T-helper 2 cell treated with Interferon-gamma antibody and Interleukin-4, amounts not matched to agents 5 μg/mL and 100 μg/mL, for 36 hours (primary cell): ENCODE results near the gene DNASE1L2.

Experiments used
- DNase-seq: peaks from one replicate; pipeline ENCODE4 v3.0.0; 2021; ENCODE audit warnings: low spot score
- H3K27ac Mint-ChIP-seq: one replicate; pipeline ENCODE4 v1.8.0; 2021; ENCODE audit warnings: mild to moderate bottlenecking, mixed read lengths
- H3K27me3 Mint-ChIP-seq: one replicate; pipeline ENCODE4 v1.8.0; 2021; ENCODE audit warnings: low read depth, mixed read lengths
- H3K36me3 Mint-ChIP-seq: one replicate; pipeline ENCODE4 v1.8.0; 2021; ENCODE audit warnings: low read depth, mixed read lengths
- H3K4me1 Mint-ChIP-seq: one replicate; pipeline ENCODE4 v1.8.0; 2021; ENCODE audit warnings: low read depth, mixed read lengths
- H3K4me3 Mint-ChIP-seq: one replicate; pipeline ENCODE4 v1.8.0; 2022; ENCODE audit warnings: mild to moderate bottlenecking, moderate library complexity, mixed read lengths
- H3K9me3 Mint-ChIP-seq: one replicate; pipeline ENCODE4 v1.8.0; 2021; ENCODE audit warnings: mixed read lengths

The DNASE1L2 gene

DNA sequence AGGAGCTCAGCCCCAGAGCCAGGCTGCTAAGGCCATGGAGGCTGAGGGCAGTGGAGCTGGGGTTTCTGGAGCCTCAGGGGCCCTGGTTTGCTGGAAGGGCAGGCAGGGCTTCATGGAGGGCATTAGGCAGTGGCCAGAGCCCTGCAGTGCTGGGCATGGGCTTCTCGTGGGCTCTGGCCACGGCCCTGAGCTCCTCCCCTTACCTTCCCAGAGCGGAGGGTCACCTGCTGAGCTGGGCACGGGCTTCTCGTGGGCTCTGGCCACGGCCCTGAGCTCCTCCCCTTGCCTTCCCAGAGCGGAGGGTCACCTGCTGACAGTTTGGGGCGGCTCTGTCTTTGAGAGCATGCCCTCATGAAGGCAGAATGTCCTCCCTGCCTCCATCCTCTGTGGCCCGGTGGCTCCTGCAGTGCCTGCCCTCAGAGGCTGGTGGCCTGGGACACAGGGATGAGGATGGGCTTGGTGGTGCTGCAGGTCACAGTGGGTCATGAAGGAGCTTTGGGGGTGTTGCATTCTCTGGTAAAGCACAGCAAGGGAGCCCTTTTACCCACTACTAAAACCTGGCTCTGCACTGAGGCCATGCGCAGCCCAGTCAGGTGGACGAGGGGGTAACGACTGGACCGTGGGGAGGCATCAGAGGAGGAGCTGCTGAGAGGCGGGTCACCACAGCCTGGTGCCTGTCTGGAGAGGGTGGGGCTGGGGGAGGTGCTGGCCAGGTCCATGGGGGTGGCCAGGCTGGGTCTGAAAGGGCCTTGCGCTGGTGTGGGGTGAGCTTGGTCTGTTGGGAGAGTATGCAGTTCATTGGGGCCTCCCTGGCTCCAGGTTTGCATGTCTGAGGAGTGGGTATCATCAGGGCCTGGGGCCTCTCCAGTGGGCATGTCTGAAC lies 34.6 kb downstream of the DNASE1L2 start:
- Mint-ChIP-seq H3K4me3 (no peak overlapping the region), H3K27ac (no peak overlapping the region), H3K27me3 (no peaks in the 10 kb centered on the region), H3K4me1 (peaks cover 14% of the 10 kb centered on the region), H3K9me3 (no peaks in the 10 kb centered on the region), H3K36me3 (peaks cover 13% of the 10 kb centered on the region)
- DNase-seq = no peak

DNA sequence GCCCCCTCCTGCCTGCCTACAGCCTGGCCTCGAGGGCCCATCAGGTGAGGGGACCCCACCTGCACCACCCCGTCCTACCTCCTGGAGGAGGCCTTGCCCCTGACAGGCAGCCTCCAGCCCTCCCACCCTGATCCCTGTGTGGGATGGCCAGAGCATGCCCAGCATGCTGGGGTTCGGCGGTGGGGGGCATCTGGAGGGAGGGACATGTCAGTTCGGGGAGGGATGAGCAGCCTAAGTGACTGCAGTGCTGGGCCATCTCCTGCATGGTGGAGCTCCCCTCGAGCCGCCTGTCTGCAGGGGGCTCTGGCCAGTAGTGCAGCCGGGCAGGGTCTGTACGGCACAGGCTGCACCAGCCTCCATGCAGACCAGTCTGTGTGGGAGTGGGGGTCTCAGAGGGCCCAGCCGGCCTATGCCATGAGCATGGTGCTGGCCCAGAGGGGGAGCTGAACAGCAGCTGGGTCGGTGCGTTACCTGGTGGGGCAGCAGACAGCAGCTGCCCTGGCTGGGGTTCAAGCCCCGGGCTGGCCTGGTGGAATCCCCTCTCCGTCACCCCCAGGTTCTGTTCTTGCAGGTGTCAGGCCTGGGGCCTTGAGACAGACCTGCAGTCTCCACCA lies 35.7 kb downstream of the DNASE1L2 start:
- Mint-ChIP-seq H3K4me3 (no peak overlapping the region), H3K27ac (no peak overlapping the region), H3K4me1 (peaks cover 4% of the 10 kb centered on the region), H3K27me3 (no peaks in the 10 kb centered on the region), H3K36me3 (peaks cover 3% of the 10 kb centered on the region), H3K9me3 (no peaks in the 10 kb centered on the region)
- no peak for DNase-seq

DNA sequence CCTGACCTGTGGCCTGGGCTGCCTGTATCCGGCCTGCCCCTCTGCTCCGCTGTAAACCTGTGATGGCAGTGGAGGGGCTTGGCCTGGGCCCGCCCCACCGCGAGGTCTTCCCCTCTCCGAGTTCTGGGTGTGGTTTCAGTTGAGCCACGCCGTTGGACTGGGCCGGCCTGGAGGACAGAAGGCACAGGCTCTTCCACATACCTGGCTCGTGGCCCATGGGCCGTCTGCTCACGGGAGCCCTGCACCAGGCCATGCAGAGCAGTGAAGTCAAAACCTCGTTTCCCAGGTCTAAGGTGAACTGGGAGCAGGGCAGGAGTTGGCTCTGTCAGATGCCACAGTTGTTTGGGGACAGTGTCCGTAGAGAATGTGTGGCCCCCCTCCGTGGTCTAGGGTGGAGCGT lies 37.2 kb downstream of the DNASE1L2 start:
- H3K27me3 Mint-ChIP-seq = no peaks in the 10 kb centered on the region
- H3K4me1 Mint-ChIP-seq = peaks cover 3% of the 10 kb centered on the region
- no peaks in the 10 kb centered on the region for H3K36me3 Mint-ChIP-seq
- H3K27ac Mint-ChIP-seq = no peak overlapping the region
- no peak overlapping the region for H3K4me3 Mint-ChIP-seq
- DNase-seq = no peak
- no peaks in the 10 kb centered on the region for H3K9me3 Mint-ChIP-seq

DNA sequence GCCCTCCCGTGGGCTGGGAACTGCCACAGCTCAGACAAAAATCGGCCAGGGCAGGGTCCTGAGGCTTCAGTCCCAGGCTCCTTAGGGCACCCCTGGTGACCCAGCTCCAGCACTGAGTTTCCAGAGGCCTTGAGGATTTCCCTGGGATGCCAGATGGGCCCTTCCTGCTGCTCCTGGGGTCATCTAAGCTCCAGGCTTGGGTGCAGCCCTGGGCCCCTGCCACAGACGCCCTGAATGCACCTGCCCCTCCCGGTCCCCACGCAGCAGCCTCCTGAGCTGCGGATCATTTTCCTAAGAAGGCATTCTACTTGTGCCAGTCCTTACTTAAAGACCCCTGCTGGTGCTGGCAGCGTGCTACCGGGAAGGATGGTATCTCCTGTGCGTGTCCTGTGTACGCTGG lies 37.7 kb downstream of the DNASE1L2 start:
- peaks cover 3% of the 10 kb centered on the region for H3K4me1 Mint-ChIP-seq
- no peak overlapping the region for H3K4me3 Mint-ChIP-seq
- no peaks in the 10 kb centered on the region for H3K36me3 Mint-ChIP-seq
- no peaks in the 10 kb centered on the region for H3K9me3 Mint-ChIP-seq
- H3K27ac Mint-ChIP-seq = no peak overlapping the region
- H3K27me3 Mint-ChIP-seq = no peaks in the 10 kb centered on the region
- no peak for DNase-seq

DNA sequence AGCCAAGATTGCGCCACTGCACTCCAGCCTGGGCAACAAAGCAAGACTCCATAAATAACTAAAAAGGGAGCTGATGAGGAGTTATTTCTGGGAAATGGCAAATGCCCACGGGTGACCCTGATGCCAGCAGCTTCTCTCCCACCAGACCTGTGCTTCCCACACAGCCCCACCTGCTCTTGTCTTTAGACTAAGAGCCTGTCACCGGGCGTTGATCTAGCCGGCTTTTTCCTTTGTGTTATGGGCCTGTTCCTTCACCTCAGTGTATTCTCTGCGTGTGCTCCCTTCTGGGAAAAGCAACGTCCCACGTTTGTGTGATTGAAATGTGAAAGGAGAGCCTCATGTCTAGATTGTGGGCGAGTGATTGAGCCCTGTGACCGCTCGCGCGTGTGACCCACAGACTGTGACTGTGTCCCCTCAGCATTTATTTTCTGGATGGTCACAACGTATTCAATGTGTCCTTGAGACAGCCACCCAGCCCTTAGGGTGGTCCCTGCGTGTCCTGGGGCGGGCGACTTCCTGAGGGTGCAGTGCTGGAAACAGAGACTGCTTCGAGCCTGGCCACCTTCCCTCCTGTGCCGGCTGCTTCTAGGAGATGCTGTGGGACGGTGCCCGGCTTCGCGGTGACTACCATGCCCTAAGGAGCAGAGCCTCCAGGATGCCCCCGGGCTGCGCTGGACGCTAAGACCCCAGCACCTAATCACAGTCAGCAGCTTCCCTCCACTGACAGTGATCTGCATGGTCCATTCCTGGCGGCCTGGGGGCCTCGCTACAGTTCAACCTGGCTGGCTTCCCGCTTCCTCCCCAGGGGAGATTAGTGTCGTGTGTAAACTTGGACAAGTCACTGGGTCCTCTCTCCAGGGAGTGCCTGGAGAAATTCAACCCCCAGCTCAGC lies 39.5 kb downstream of the DNASE1L2 start:
- no peak overlapping the region for H3K27ac Mint-ChIP-seq
- no peak overlapping the region for H3K4me3 Mint-ChIP-seq
- H3K27me3 Mint-ChIP-seq = no peaks in the 10 kb centered on the region
- no peaks in the 10 kb centered on the region for H3K36me3 Mint-ChIP-seq
- H3K9me3 Mint-ChIP-seq = no peaks in the 10 kb centered on the region
- H3K4me1 Mint-ChIP-seq = no peaks in the 10 kb centered on the region
- DNase-seq = no peak

DNA sequence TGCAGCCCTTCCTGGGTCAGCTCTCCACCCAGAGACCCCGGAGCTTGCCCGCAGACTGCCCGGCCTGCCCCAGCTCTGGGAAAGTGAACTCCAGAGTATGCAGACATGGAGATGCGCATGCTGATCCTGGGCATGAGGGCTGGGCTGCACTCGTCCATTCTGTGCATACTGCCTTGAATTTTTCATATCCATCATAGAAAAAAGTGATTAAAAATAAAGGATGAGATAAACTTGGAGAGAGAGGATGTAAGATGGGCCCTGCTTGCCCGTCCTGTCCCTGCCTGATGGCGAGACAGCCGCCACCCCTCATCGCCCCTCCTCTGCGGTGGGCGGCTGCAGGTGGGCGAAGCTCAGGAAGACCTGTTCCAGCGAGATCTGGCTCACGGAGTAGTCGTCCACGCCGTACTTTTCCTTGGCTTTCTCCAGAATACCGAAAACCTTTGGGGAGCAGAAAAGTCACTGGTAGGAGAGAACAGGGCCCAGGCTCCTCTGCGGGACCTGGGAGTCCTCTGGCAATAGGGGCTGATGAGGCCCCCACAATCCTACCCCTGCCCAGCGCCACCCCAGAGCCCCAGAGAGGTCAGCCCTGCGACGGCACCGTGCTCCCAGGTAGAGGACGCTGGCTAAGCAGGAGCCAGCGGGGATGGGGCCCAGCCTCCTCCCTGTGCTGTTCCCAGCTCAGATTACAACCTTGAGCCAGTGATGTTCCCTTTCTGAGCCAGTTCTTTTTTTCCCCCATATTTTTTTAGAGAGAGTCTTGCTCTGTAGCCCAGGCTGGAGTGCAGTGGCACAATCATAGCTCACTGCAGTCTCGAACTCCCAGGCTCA lies 40.3 kb downstream of the DNASE1L2 start:
- Mint-ChIP-seq H3K36me3 (no peaks in the 10 kb centered on the region), H3K27me3 (no peaks in the 10 kb centered on the region), H3K4me3 (no peak overlapping the region), H3K9me3 (no peaks in the 10 kb centered on the region), H3K27ac (no peak overlapping the region), H3K4me1 (no peaks in the 10 kb centered on the region)
- DNase-seq = no peak

DNA sequence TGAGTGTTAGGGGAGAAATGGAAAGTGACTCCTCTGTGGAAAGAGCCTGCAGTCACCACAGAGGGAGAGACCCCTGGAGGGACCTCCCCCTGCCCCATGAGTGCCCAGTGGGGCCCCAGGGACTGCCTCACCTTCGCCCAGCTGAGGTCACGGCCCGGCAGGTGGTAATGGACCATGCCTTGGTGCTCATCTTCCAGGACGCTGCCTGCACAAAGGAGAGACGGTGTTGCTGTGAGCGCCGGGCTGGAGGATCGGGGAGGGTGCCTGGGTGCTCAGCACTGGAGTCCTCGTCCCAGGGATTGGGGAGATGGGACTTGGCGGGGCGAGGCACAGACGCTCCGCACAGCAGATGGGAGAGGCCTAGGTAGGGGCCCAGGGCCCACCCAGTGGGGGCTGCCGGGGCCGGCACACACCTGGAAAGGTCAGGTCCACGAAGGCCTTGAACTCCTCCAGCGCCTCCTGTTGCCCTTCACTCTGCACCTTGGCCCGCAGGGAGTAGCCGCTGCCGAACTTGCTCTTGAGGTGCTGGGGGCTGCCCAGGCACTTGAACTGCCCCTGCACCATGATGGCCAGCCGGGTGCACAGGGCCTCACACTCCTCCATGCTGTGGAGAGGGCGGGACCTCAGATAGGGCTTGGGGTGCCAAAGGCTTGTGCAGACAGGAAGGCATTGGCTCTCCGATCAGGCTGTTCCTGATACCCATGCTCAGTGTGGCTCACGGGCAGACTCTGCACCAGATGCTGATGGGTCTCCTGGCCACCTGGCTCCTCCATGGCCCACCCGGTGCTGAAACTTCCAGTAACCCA lies 41.4 kb downstream of the DNASE1L2 start:
- Mint-ChIP-seq H3K27me3 (no peaks in the 10 kb centered on the region), H3K4me3 (no peak overlapping the region), H3K27ac (no peak overlapping the region), H3K9me3 (no peaks in the 10 kb centered on the region), H3K4me1 (no peaks in the 10 kb centered on the region), H3K36me3 (no peaks in the 10 kb centered on the region)
- no peak for DNase-seq

DNA sequence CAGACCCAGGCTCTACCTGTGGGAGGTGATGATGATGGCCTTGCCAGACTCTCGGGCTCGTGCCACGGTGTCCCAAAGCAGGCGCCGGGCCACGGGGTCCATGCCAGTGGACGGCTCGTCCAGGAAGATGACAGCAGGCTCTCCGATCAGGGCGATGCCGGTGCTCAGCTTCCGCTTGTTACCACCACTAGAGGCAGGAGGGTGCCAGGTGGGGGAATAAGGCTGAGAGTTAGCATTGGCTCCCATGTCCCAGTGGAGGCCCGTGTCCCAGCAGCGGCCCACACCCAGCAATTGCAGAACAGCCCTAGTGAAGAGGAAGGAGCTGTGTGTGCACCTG lies 42.0 kb downstream of the DNASE1L2 start:
- Mint-ChIP-seq H3K4me3 (no peak overlapping the region), H3K27ac (no peak overlapping the region), H3K36me3 (no peaks in the 10 kb centered on the region), H3K9me3 (no peaks in the 10 kb centered on the region), H3K4me1 (no peaks in the 10 kb centered on the region), H3K27me3 (no peaks in the 10 kb centered on the region)
- DNase-seq = no peak

DNA sequence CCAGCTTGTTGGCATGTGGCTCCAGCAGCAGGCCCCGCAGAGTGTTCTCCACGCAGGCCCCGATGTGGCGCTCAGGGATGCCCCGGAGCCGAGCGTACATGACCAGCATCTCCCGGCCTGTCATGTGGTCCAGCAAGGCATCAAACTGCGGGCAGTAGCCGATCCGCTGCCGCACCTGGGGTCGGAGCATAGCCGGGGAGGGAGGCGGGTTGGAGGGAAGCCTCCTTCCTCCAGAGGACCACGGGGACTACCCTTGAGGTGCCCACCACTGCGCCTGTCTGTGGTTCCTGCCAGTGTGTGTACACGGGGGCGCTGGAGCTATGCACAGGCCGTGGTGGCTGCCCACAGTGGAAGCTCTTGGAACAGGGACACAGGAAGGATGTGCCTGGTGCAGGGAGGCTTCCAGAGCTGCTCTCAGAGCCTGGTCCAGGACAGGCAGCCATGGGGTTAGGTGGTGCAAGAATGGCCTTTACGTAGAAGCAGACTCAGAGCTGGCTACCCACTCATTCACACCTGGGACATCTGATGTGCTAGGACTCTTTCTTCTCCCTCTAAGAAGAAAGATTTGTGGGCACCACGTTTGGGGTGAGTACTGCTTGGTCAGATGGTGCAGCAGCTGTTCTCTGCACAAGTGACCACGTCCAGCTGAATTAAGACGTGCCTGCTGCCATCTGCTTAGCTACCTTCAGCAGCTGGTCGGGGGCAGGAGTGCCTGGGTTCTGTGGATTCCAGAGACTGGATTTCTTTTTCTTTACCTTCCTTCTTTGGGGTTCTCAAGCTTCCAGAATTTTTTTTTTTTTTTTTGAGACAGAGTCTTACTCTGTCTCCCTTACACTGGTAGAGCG lies 42.9 kb downstream of the DNASE1L2 start:
- H3K27me3 Mint-ChIP-seq = no peaks in the 10 kb centered on the region
- no peaks in the 10 kb centered on the region for H3K9me3 Mint-ChIP-seq
- no peak for DNase-seq
- no peaks in the 10 kb centered on the region for H3K4me1 Mint-ChIP-seq
- no peak overlapping the region for H3K4me3 Mint-ChIP-seq
- no peaks in the 10 kb centered on the region for H3K36me3 Mint-ChIP-seq
- H3K27ac Mint-ChIP-seq = no peak overlapping the region

DNA sequence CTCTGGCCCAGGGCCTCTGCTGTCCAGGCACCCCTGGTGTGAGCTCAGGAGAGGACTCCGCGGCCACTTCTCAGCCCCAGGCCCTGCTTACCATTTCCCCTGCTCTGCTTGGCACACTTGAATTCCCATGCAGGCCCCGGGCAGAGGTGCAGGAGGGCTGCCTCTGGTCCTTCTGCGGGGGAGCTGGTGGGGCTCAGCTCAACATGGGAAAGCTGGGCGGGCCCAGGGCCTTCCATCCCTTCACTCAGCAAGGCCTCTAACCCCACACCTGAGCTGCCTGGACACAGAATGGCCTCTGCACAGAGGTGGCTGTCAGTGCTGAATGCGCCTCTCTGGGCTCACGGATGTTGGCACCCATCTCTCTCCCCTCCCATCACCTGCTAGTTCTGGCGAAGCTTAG lies 44.2 kb downstream of the DNASE1L2 start:
- H3K4me3 Mint-ChIP-seq = no peak overlapping the region
- H3K36me3 Mint-ChIP-seq = no peaks in the 10 kb centered on the region
- H3K27me3 Mint-ChIP-seq = no peaks in the 10 kb centered on the region
- DNase-seq = no peak
- no peaks in the 10 kb centered on the region for H3K4me1 Mint-ChIP-seq
- no peak overlapping the region for H3K27ac Mint-ChIP-seq
- no peaks in the 10 kb centered on the region for H3K9me3 Mint-ChIP-seq

DNA sequence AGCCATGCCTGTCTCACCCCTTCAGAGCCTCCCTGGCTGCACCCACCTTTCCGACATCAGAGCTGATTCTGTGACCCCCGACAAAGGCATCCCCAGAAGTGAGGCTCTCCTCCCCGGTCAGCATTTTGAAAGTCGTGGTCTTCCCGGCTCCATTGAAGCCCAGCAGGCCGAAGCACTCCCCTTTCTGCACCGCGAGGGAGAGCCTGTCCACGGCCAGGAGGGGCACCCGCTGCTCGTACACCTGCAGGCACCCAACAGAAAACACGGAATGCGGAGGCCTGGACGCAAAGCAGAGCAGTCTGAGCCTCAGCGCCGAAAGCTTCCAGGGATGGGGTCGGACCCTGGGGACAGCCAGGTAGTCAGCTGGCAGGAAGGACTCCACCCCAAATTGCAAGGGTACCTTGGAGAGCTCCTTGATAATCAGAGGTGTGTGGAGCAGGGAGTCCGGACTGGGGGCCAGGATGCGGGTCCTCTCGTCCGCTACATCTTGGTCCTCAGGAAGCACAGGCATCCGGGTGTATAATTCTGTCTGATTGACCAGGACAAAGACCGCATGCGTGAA lies 44.8 kb downstream of the DNASE1L2 start:
- no peak overlapping the region for H3K4me3 Mint-ChIP-seq
- DNase-seq = no peak
- no peaks in the 10 kb centered on the region for H3K27me3 Mint-ChIP-seq
- H3K4me1 Mint-ChIP-seq = no peaks in the 10 kb centered on the region
- no peaks in the 10 kb centered on the region for H3K9me3 Mint-ChIP-seq
- no peak overlapping the region for H3K27ac Mint-ChIP-seq
- no peaks in the 10 kb centered on the region for H3K36me3 Mint-ChIP-seq

DNA sequence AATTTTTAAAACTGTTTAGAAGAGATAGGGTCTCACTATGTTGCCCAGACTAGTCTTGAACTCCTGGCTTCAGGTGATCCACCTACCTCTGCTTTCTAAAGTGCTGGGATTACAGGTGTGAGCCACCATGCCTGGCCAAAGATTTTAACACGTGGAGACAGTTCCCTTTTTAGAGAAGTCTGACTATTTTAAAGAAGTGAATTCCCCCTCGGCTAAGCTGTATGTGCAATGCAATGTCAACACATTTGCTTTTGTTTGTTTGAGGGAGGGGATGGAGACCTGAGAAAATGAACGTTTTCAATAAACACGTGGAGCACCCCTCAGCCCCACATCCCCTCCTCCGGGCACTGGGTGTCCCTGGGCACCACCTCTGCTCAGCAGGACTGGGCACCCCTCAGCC lies 46.0 kb downstream of the DNASE1L2 start:
- Mint-ChIP-seq H3K27me3 (no peaks in the 10 kb centered on the region), H3K4me1 (no peaks in the 10 kb centered on the region), H3K36me3 (no peaks in the 10 kb centered on the region), H3K4me3 (no peak overlapping the region), H3K27ac (no peak overlapping the region), H3K9me3 (no peaks in the 10 kb centered on the region)
- no peak for DNase-seq
